Measurements from ENCODE around the gene SH3RF3. TPM values are rescaled to one million over a fixed set of nuclear protein-coding genes. Genes with fewer than 3 reads are reported as not detected.

SH3RF3 gene
- polyA plus RNA-seq, 1 of the 3 experiments (the other 2 are of a cell fraction), result 1.9 TPM

GRCh38 chr2:109531221-109531620 is 402.2 kb downstream of the SH3RF3 start:
- H2AFZ ChIP-seq (ENCODE audit: low read depth), result no peak overlapping the region
- CTCF ChIA-PET, result interaction anchor here (2.3 to 12.4 kb wide), 2 partner anchors 15 to 21 kb away, joined by 12 to 89 read pairs; no protein-coding TSS in a partner anchor
- 91% methylated on average over 5 of the region's 5 CpGs for WGBS (ENCODE audit: low lambda C conversion rate)
- no peak overlapping the region for H3K4me3 ChIP-seq (ENCODE audit: low read depth in 2 of 2, low read length in 1 of 2)
- H3K9me3 ChIP-seq, result no peaks in the 10 kb centered on the region
- H3K27ac ChIP-seq (ENCODE audit: low read depth in 2 of 2, low read length in 1 of 2), result no peak overlapping the region
- H3K4me2 ChIP-seq, result no peak overlapping the region
- no peak overlapping the region for H3K9ac ChIP-seq
- H3K9me2 ChIP-seq, result no peaks in the 10 kb centered on the region
- no peaks in the 10 kb centered on the region for H3K27me3 ChIP-seq (ENCODE audit: insufficient read depth)
- peaks cover 0 to 10% of the 10 kb centered on the region in 2 experiments; a peak in 1 of 4 replicates for H3K4me1 ChIP-seq (ENCODE audit: control insufficient read depth in 1 of 2, insufficient read depth in 2 of 2, low read depth in 1 of 2, low read length in 1 of 2)
- no peaks in the 10 kb centered on the region for H3K36me3 ChIP-seq (replicated peaks in 1 of 2; ENCODE audit: control insufficient read depth in 1 of 2, insufficient read depth in 2 of 2, low read length in 1 of 2)
- no peaks in the 10 kb centered on the region for H4K20me1 ChIP-seq (ENCODE audit: insufficient read depth)
- no peak for TF ChIP-seq RXRA (IDR thresholded peaks at IDR 0.05; ENCODE audit: borderline replicate concordance, low read depth)
- no peak for TF ChIP-seq TEAD4 (IDR thresholded peaks at IDR 0.05; ENCODE audit: borderline replicate concordance, insufficient read depth)
- TF ChIP-seq GATA2 (CRISPR knock-in tag; IDR thresholded peaks at IDR 0.05), result no peak
- TF ChIP-seq RFX5 (IDR thresholded peaks at IDR 0.05; ENCODE audit: low read length), result no peak
- TF ChIP-seq MXI1 (IDR thresholded peaks at IDR 0.05; ENCODE audit: low read depth, low read length), result no peak
- no peak for TF ChIP-seq YY1 (IDR thresholded peaks at IDR 0.05; ENCODE audit: low read depth)
- no peak for TF ChIP-seq PBX3 (IDR thresholded peaks at IDR 0.05)
- no peak for TF ChIP-seq RAD21 (IDR thresholded peaks at IDR 0.05; ENCODE audit: low read length)
- TF ChIP-seq TAF1 (IDR thresholded peaks at IDR 0.05; ENCODE audit: borderline replicate concordance, low read depth, low read length), result no peak
- TF ChIP-seq JUND (IDR thresholded peaks at IDR 0.05), result no peak
- TF ChIP-seq EZH2phosphoT487 (IDR thresholded peaks at IDR 0.05; ENCODE audit: borderline replicate concordance, low read depth), result no peak
- no peak for TF ChIP-seq EP300 (IDR thresholded peaks at IDR 0.05; ENCODE audit: borderline replicate concordance in 1 of 2, low read depth in 1 of 2, low read length in 1 of 2)
- TF ChIP-seq USF2 (IDR thresholded peaks at IDR 0.05; ENCODE audit: borderline replicate concordance, low read depth, low read length), result no peak
- no peak for TF ChIP-seq RCOR1 (IDR thresholded peaks at IDR 0.05; ENCODE audit: low read length)
- TF ChIP-seq CTCF (IDR thresholded peaks at IDR 0.05), result no peak
- TF ChIP-seq FOXJ3 (CRISPR knock-in tag; IDR thresholded peaks at IDR 0.05), result no peak
- TF ChIP-seq FOSL2 (IDR thresholded peaks at IDR 0.05; ENCODE audit: borderline replicate concordance, low read depth), result no peak
- no peak for TF ChIP-seq FOXM1 (IDR thresholded peaks at IDR 0.05; ENCODE audit: low read depth)
- no peak for TF ChIP-seq USF1 (IDR thresholded peaks at IDR 0.05; ENCODE audit: borderline replicate concordance, low read depth)
- TF ChIP-seq GABPA (IDR thresholded peaks at IDR 0.05; ENCODE audit: low read depth), result no peak
- H3F3A ChIP-seq (replicated peaks; ENCODE audit: insufficient read depth), result no peaks in the 10 kb centered on the region
- DNase-seq, result no peak
- POLR2A ChIA-PET, result no interaction called here
- no peaks in the 10 kb centered on the region for H3K79me2 ChIP-seq (ENCODE audit: insufficient read depth)

All from SK-N-SH (cell line).